Keratinocyte (primary cell): ENCODE results near the gene STRIT1. TPM values are rescaled to one million over a fixed set of nuclear protein-coding genes. Genes with fewer than 3 reads are reported as not detected.

Experiments used
- DNase-seq: peaks from one replicate; pipeline ENCODE4 v3.0.0-alpha.2; 2011; ENCODE audit warnings: low read depth, missing footprints, low spot score
- FAIRE-seq: peaks from 2 replicates; lab custom pipeline; 2011; peaks lifted over from hg19 to GRCh38; lab: Jason Lieb, UNC
- H2AFZ ChIP-seq: 2 replicates; pipeline ENCODE4 v1.6.0; 2012; ENCODE audit warnings: low read length, control low read depth, inconsistent platforms; ENCODE audit not compliant: control insufficient read depth
- H3K27ac ChIP-seq: 2 replicates; pipeline ENCODE4 v1.5.1; 2011; ENCODE audit warnings: low read length; ENCODE audit not compliant: control insufficient read depth, insufficient read depth
- H3K27me3 ChIP-seq: 3 replicates; pipeline ENCODE4 v1.6.0; 2011; ENCODE audit warnings: low read length; ENCODE audit not compliant: control insufficient read depth, insufficient read depth; ENCODE audit errors: extremely low read depth
- H3K36me3 ChIP-seq, 2 experiments: 2 replicates in 1 of 2; 3 replicates in 1 of 2; pipeline ENCODE4 v1.5.1; 2011; ENCODE audit warnings: low read length in 2 of 2, mild to moderate bottlenecking in 1 of 2; ENCODE audit not compliant: control insufficient read depth in 2 of 2, insufficient read depth in 2 of 2; ENCODE audit errors: extremely low read depth in 1 of 2
- H3K4me1 ChIP-seq: 3 replicates; pipeline ENCODE4 v1.5.1; 2011; ENCODE audit warnings: low read length; ENCODE audit not compliant: control insufficient read depth, insufficient read depth; ENCODE audit errors: extremely low read depth
- H3K4me2 ChIP-seq: 3 replicates; pipeline ENCODE4 v1.6.0; 2011; ENCODE audit warnings: low read depth, low read length; ENCODE audit not compliant: control insufficient read depth, insufficient read depth; ENCODE audit errors: extremely low read depth
- H3K4me3 ChIP-seq, 3 experiments: fragments of 200-600 bp in 1 of 3; sonication (generic) in 1 of 3; 2 replicates in 2 of 3; 3 replicates in 1 of 3; pipeline ENCODE4 v1.5.1; 2011 to 2016; ENCODE audit warnings: low read length in 3 of 3, mild to moderate bottlenecking in 3 of 3, control low read depth in 2 of 3, inconsistent platforms in 1 of 3, low read depth in 1 of 3, mixed read lengths in 1 of 3, mixed run types in 1 of 3, moderate library complexity in 1 of 3; ENCODE audit not compliant: control insufficient read depth in 2 of 3, insufficient read depth in 2 of 3; ENCODE audit errors: extremely low read depth in 1 of 3
- H3K79me2 ChIP-seq: 2 replicates; pipeline ENCODE4 v1.6.0; 2012; ENCODE audit warnings: low read length; ENCODE audit not compliant: control insufficient read depth, insufficient read depth
- H3K9ac ChIP-seq: 3 replicates; pipeline ENCODE4 v1.6.0; 2011; ENCODE audit warnings: low read length; ENCODE audit not compliant: control insufficient read depth, insufficient read depth; ENCODE audit errors: extremely low read depth
- H3K9me1 ChIP-seq: 3 replicates; pipeline ENCODE4 v1.6.0; 2011; ENCODE audit warnings: low read length; ENCODE audit not compliant: control insufficient read depth, insufficient read depth; ENCODE audit errors: extremely low read depth
- H3K9me3 ChIP-seq: 2 replicates; pipeline ENCODE4 v1.5.1; 2012; ENCODE audit warnings: low read depth, low read length; ENCODE audit not compliant: control insufficient read depth
- H4K20me1 ChIP-seq: 3 replicates; pipeline ENCODE4 v1.6.0; 2011; ENCODE audit warnings: low read length; ENCODE audit not compliant: control insufficient read depth, insufficient read depth; ENCODE audit errors: extremely low read depth
- EZH2 ChIP-seq: IDR thresholded peaks from one replicate; pipeline ENCODE4 v1.6.1; 2012; ENCODE audit warnings: inconsistent platforms, mild to moderate bottlenecking, low read length, moderate library complexity
- dilution Hi-C: fragments of 300-500 bp; cut with MboI; formaldehyde crosslinking; loops from one replicate; pipeline ENCODE4 v1.7.0; 2020; ENCODE audit warnings: low sequenced_read_pairs; ENCODE audit not compliant: extremely low pct_ligation_motif_present
- polyA plus RNA-seq, 5 experiments: library from polyadenylated mRNA; depleted of rRNA in 3 of 5; stranded (reverse) in 3 of 5; stranded (forward) in 1 of 5; unstranded in 1 of 5; fragments of >200 nt; gene quantifications; 1 replicate in 1 of 5; 2 replicates in 3 of 5; 3 replicates in 1 of 5; pipeline versions ENCODE4 v1.2.1 to v1.2.3, GENCODE V29; 2011 to 2012; ENCODE audit warnings: missing spikeins in 2 of 5, low read depth in 1 of 5, low replicate concordance in 1 of 5
- TF ChIP-seq, protein P1 (sequence below), 3 experiments: IDR thresholded peaks in 1 of 3; conservative IDR thresholded peaks in 1 of 3; optimal IDR thresholded peaks in 1 of 3; 2 replicates in 2 of 3; 3 replicates in 1 of 3; pipeline versions ENCODE3 to v1.5.1; 2011; ENCODE audit warnings: low read length in 3 of 3, mild to moderate bottlenecking in 3 of 3, moderate library complexity in 2 of 3, control low read depth in 1 of 3, inconsistent platforms in 1 of 3; ENCODE audit not compliant: insufficient read depth in 2 of 3; ENCODE audit errors: extremely low read depth in 1 of 3

Gene STRIT1
- polyA plus RNA-seq, 1 donor (not counting 4 experiments of a cell fraction or from before 2014, with no cell fraction given), result not detected

GRCh38 chr3:155285936-155286335 is 7.5 kb downstream of the STRIT1 start:
- TF ChIP-seq, protein P1, sequence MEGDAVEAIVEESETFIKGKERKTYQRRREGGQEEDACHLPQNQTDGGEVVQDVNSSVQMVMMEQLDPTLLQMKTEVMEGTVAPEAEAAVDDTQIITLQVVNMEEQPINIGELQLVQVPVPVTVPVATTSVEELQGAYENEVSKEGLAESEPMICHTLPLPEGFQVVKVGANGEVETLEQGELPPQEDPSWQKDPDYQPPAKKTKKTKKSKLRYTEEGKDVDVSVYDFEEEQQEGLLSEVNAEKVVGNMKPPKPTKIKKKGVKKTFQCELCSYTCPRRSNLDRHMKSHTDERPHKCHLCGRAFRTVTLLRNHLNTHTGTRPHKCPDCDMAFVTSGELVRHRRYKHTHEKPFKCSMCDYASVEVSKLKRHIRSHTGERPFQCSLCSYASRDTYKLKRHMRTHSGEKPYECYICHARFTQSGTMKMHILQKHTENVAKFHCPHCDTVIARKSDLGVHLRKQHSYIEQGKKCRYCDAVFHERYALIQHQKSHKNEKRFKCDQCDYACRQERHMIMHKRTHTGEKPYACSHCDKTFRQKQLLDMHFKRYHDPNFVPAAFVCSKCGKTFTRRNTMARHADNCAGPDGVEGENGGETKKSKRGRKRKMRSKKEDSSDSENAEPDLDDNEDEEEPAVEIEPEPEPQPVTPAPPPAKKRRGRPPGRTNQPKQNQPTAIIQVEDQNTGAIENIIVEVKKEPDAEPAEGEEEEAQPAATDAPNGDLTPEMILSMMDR (optimal IDR thresholded peaks at IDR 0.05 in 1 of 3, IDR thresholded peaks at IDR 0.05 in 1 of 3, conservative IDR thresholded peaks at IDR 0.05 in 1 of 3; ENCODE audit: extremely low read depth in 1 of 3, insufficient read depth in 2 of 3, low read length in 3 of 3), result no peak
- no peak for TF ChIP-seq EZH2
- Histone ChIP-seq H3K27me3 (no peaks in the 10 kb centered on the region), H3K9me3 (no peaks in the 10 kb centered on the region), H3K4me3 (no peak overlapping the region), H3K9me1 (no peaks in the 10 kb centered on the region), H2AFZ (no peak overlapping the region), H3K9ac (no peak overlapping the region), H4K20me1 (no peaks in the 10 kb centered on the region), H3K27ac (no peak overlapping the region), H3K4me2 (no peak overlapping the region), H3K36me3 (no peaks in the 10 kb centered on the region), H3K79me2 (no peaks in the 10 kb centered on the region), H3K4me1 (no peaks in the 10 kb centered on the region)
- FAIRE-seq (no peak), DNase-seq (no peak)
- dilution Hi-C loops, result no loop called here

GRCh38 chr3:155283092-155284056 is 10.1 kb downstream of the STRIT1 start:
- Histone ChIP-seq H3K4me3 (no peak overlapping the region), H3K4me1 (no peaks in the 10 kb centered on the region), H3K27me3 (no peaks in the 10 kb centered on the region), H2AFZ (no peak overlapping the region), H4K20me1 (no peaks in the 10 kb centered on the region), H3K36me3 (no peaks in the 10 kb centered on the region), H3K9me1 (no peaks in the 10 kb centered on the region), H3K9ac (no peak overlapping the region), H3K4me2 (no peak overlapping the region), H3K79me2 (no peaks in the 10 kb centered on the region), H3K27ac (no peak overlapping the region), H3K9me3 (no peaks in the 10 kb centered on the region)
- dilution Hi-C loops, result no loop called here
- TF ChIP-seq, protein P1 (optimal IDR thresholded peaks at IDR 0.05 in 1 of 3, IDR thresholded peaks at IDR 0.05 in 1 of 3, conservative IDR thresholded peaks at IDR 0.05 in 1 of 3; ENCODE audit: extremely low read depth in 1 of 3, insufficient read depth in 2 of 3, low read length in 3 of 3), result no peak
- no peak for TF ChIP-seq EZH2
- FAIRE-seq (no peak), DNase-seq (no peak)
